Karpas-422 (cell line): ENCODE results near the gene SLC16A14. TPM values are rescaled to one million over a fixed set of nuclear protein-coding genes. Genes with fewer than 3 reads are reported as not detected.

ENCODE experiments used
- DNase-seq: peaks from one replicate; pipeline ENCODE4 v3.0.0-alpha.2; 2015
- H2AFZ ChIP-seq: fragments of 200-600 bp; sonication (generic); 2 replicates; pipeline ENCODE4 v1.6.1; 2014; ENCODE audit warnings: antibody characterized with exemption, low read length, mixed read lengths
- H3K27ac ChIP-seq: fragments of 200-600 bp; sonication (generic); 2 replicates; pipeline ENCODE4 v1.5.1; 2014; ENCODE audit warnings: mild to moderate bottlenecking, low read length, moderate library complexity
- H3K27me3 ChIP-seq: fragments of 200-600 bp; sonication (generic); 2 replicates; pipeline ENCODE4 v1.6.1; 2014; ENCODE audit warnings: low read length, mixed read lengths
- H3K36me3 ChIP-seq: fragments of 200-600 bp; sonication (generic); 2 replicates; pipeline ENCODE4 v1.6.1; 2014; ENCODE audit warnings: low read length, mixed read lengths; ENCODE audit not compliant: insufficient read depth
- H3K4me1 ChIP-seq: fragments of 200-600 bp; sonication (generic); 2 replicates; pipeline ENCODE4 v1.6.1; 2014; ENCODE audit warnings: mild to moderate bottlenecking, low read length, mixed read lengths
- H3K4me2 ChIP-seq: fragments of 200-600 bp; sonication (generic); 2 replicates; pipeline ENCODE4 v1.6.1; 2014; ENCODE audit warnings: low read length, low read depth, mild to moderate bottlenecking; ENCODE audit not compliant: poor library complexity, severe bottlenecking
- H3K4me3 ChIP-seq: fragments of 200-600 bp; sonication (generic); 2 replicates; pipeline ENCODE4 v1.5.1; 2014; ENCODE audit warnings: mild to moderate bottlenecking, antibody characterized with exemption, low read length, mixed read lengths
- H3K79me2 ChIP-seq: fragments of 200-600 bp; sonication (generic); 2 replicates; pipeline ENCODE4 v1.6.1; 2014; ENCODE audit warnings: mild to moderate bottlenecking, low read length, mixed read lengths
- H3K9ac ChIP-seq: fragments of 200-600 bp; sonication (generic); 2 replicates; pipeline ENCODE4 v1.6.0; 2014; ENCODE audit warnings: low read length
- H3K9me2 ChIP-seq: fragments of 200-600 bp; sonication (generic), shearing (Covaris generic); replicated peaks from 2 replicates; pipeline ENCODE4 v1.6.0; 2014; ENCODE audit warnings: mild to moderate bottlenecking, low read length, moderate library complexity; ENCODE audit not compliant: insufficient read depth
- H3K9me3 ChIP-seq: fragments of 300-700, 200-600 bp; sonication (generic); 2 replicates; pipeline ENCODE4 v1.6.1; 2014; ENCODE audit warnings: low read length, mixed read lengths
- H4K20me1 ChIP-seq: fragments of 200-600 bp; sonication (generic); 2 replicates; pipeline ENCODE4 v1.6.1; 2014; ENCODE audit warnings: mild to moderate bottlenecking, antibody characterized with exemption, low read length, low read depth; ENCODE audit not compliant: insufficient read depth
- small RNA-seq: library from RNA; depleted of rRNA; stranded (forward); fragments of <200 nt; gene quantifications from one replicate; pipeline ENCODE3, GENCODE V24; 2014
- total RNA-seq: library from RNA; depleted of rRNA; stranded (reverse); fragments of >200 nt; shearing (Covaris generic); gene quantifications from 2 replicates; pipeline ENCODE4 v1.2.3, GENCODE V29; 2014; ENCODE audit warnings: low replicate concordance; rRNA removed

SLC16A14 gene
- total RNA-seq, 1 experiment from 2014 or later, result 0.15 TPM

DNA sequence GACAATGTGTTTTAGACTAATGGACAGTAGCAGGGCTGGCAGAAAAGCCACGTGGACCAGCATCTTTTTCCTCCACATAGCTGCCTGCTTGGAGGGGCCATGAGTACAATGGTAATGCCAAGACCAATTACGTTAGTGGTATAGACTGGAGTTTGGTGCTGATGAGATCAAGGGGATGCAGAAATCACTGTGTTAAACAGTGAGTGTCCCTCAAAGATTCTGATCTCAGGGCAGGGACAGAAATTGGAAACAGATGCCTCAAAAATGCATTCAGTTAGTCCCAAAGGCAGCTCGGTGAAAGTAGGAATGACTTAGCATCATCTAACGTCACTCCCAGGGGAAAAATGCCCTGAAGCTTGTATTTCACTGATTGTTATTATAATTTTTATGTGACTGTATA lies 72.4 kb downstream of the SLC16A14 start:
- H3K27ac ChIP-seq, result no peak overlapping the region
- no peaks in the 10 kb centered on the region for H3K27me3 ChIP-seq
- H3K9ac ChIP-seq, result no peak overlapping the region
- no peaks in the 10 kb centered on the region for H4K20me1 ChIP-seq
- H3K9me2 ChIP-seq, result no peaks in the 10 kb centered on the region
- H3K79me2 ChIP-seq, result no peaks in the 10 kb centered on the region
- no peak overlapping the region for H3K4me2 ChIP-seq
- no peaks in the 10 kb centered on the region for H3K36me3 ChIP-seq
- no peak for DNase-seq
- H3K4me3 ChIP-seq, result no peak overlapping the region
- no peak overlapping the region for H2AFZ ChIP-seq
- H3K9me3 ChIP-seq, result no peaks in the 10 kb centered on the region
- peaks cover 4% of the 10 kb centered on the region for H3K4me1 ChIP-seq

DNA sequence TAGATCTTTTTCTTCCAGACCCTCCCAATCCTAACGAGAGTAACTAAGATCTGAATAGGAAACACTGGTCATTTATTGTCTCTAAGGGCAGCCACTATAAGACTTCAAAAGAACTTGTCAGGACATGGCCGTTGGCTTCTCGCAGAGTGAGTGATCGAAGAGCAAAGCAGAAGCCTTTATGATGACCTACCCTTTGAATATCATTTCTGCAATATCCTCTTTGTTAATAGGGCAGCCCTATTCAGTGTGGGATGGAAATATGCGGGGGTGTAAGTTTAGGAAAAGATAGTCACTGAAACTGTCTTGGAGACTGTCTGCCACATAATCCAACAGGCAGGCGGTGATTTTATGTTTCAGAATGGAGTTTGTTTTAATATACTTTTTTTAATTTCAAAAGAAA lies 75.5 kb downstream of the SLC16A14 start:
- Histone ChIP-seq H2AFZ (no peak overlapping the region), H3K27ac (no peak overlapping the region), H4K20me1 (no peaks in the 10 kb centered on the region), H3K79me2 (no peaks in the 10 kb centered on the region), H3K9me3 (no peaks in the 10 kb centered on the region), H3K9me2 (no peaks in the 10 kb centered on the region), H3K4me3 (no peak overlapping the region), H3K9ac (no peak overlapping the region), H3K27me3 (no peaks in the 10 kb centered on the region), H3K4me1 (no peaks in the 10 kb centered on the region), H3K4me2 (no peak overlapping the region), H3K36me3 (no peaks in the 10 kb centered on the region)
- no peak for DNase-seq

Small RNA genes within 50 kb of the gene (small RNA-seq; reads per million reads assigned to genes)
- gene RNY4P19, result 0.16 reads per million

Other genes with a start within 250 kb of the SLC16A14 start
- 187 and 194 TPM in 2 replicates for gene TRIP12, start 146.9 kb downstream of the SLC16A14 start, total RNA-seq
- 0.11 and 2.6 TPM in 2 replicates for gene FBXO36, start 146.4 kb downstream of the SLC16A14 start, total RNA-seq
- gene SP110, start 151.1 kb upstream of the SLC16A14 start, total RNA-seq, result 30.8 and 60.6 TPM in 2 replicates
- gene SP140, start 156.8 kb upstream of the SLC16A14 start, total RNA-seq, result 24.2 and 25.8 TPM in 2 replicates